ENCODE measurements around the gene TWF2. TPM values are rescaled to one million over a fixed set of nuclear protein-coding genes. Genes with fewer than 3 reads are reported as not detected.

The TWF2 gene
- total and polyA plus RNA-seq, 10 of the 15 experiments (the other 5 are each of a cell fraction or from before 2014, with no cell fraction given) = 0.16 to 106 (median 68.5) TPM

DNA sequence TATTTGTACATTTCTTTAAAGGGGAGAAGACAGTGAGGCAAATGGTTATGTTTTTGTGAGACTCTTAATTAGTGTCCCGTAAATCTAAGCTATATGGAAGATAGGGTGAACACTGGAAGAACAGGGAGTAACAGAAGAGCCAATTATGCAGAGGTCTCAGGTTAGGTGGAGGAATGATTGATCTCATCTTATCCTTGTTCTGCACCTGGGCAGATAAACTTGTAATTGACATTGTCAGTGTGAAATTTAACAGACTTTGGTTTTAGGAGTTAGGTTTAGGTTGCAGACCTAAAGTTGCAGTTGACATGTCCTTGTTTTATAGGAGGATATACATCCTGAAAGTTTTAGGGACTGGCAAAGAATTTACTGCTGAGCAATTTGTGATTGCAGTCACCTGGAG is 3.1 kb upstream of the TWF2 start:
- Histone ChIP-seq H3K9me3 (replicated peaks; ENCODE audit: control insufficient read depth, insufficient read depth, low read length) (no peaks in the 10 kb centered on the region; the same call in 2 of the 3 replicates), H3K79me2 (ENCODE audit: control insufficient read depth, insufficient read depth, low read length) (peaks cover 33% of the 10 kb centered on the region), H3K4me3 (no peak overlapping the region), H3K4me2 (ENCODE audit: control insufficient read depth, insufficient read depth) (no peak overlapping the region), H2AFZ (ENCODE audit: control insufficient read depth, low read depth, low read length) (no peak overlapping the region), H4K20me1 (ENCODE audit: control insufficient read depth, insufficient read depth) (no peaks in the 10 kb centered on the region), H3K27ac (ENCODE audit: control insufficient read depth, insufficient read depth) (no peak overlapping the region; the same call in 1 of the 2 replicates), H3K36me3 (ENCODE audit: control insufficient read depth in 2 of 2, insufficient read depth in 2 of 2, low read length in 1 of 2) (peaks cover 0 to 2% of the 10 kb centered on the region in 2 experiments; a peak in 1 of 4 replicates), H3K9ac (ENCODE audit: control insufficient read depth, insufficient read depth, low read length) (no peak overlapping the region), H3K27me3 (replicated peaks in 1 of 2; ENCODE audit: control insufficient read depth in 2 of 2, insufficient read depth in 2 of 2, low read length in 1 of 2) (no peaks in the 10 kb centered on the region), H3K4me1 (ENCODE audit: control insufficient read depth, insufficient read depth, low read length) (peaks cover 60% of the 10 kb centered on the region)
- ATAC-seq (no peak), DNase-seq (ENCODE audit: low read depth, low spot score) (no peak), FAIRE-seq (no peak)
- intact Hi-C loops (cut with micrococcal nuclease; ENCODE audit: unreplicated experiment) (no loop called here), in situ Hi-C loops (cut with MboI) (no loop called here)
- ChIA-PET RAD21 (ENCODE audit: unreplicated experiment) (interaction anchor here (0.7 to 1.5 kb wide), 3 partner anchors 9 to 96 kb away, joined by 3 read pairs; no protein-coding TSS in a partner anchor), POLR2A (interaction anchor here (1.0 to 7.2 kb wide), 3 partner anchors 11 to 35 kb away, joined by 3 to 49 read pairs (median 43); partner anchors contain the start of gene TLR9), SMC1A (ENCODE audit: uncharacterized antibody, unreplicated experiment) (interaction anchor here (0.7 to 7.4 kb wide), 6 partner anchors 10 to 42 kb away, joined by 3 to 62 read pairs (median 6); partner anchors contain the start of gene WDR82), CTCF (interaction anchor here (1.0 to 7.5 kb wide), 5 partner anchors 10 to 98 kb away, joined by 5 to 87 read pairs (median 11); partner anchors contain the start of gene WDR82)
- TF ChIP-seq NR2F1 (conservative IDR thresholded peaks at IDR 0.05) (no peak), STAT3 (IDR thresholded peaks at IDR 0.05; ENCODE audit: low read depth, low read length) (no peak), CHD1 (IDR thresholded peaks at IDR 0.05; ENCODE audit: low read depth, low read length) (no peak), ZNF384 (IDR thresholded peaks at IDR 0.05; ENCODE audit: borderline replicate concordance, low read depth, low read length) (no peak), SMAD5 (IDR thresholded peaks at IDR 0.05; ENCODE audit: low read depth) (no peak), SPI1 (IDR thresholded peaks at IDR 0.05; ENCODE audit: borderline replicate concordance, insufficient read depth, low read depth, low read length) (no peak), PAX8 (IDR thresholded peaks at IDR 0.05) (no peak), HDAC2 (IDR thresholded peaks at IDR 0.05) (no peak), BCL11A (IDR thresholded peaks at IDR 0.05; ENCODE audit: low read depth, low read length) (no peak), SREBF2 (IDR thresholded peaks at IDR 0.05; ENCODE audit: low read length) (no peak), ZSCAN29 (IDR thresholded peaks at IDR 0.05) (no peak), HDGF (IDR thresholded peaks at IDR 0.05) (no peak), EZH2 (IDR thresholded peaks at IDR 0.05; ENCODE audit: borderline replicate concordance, control insufficient read depth, low read depth, low read length) (no peak)
- TF ChIP-seq, protein P1, sequence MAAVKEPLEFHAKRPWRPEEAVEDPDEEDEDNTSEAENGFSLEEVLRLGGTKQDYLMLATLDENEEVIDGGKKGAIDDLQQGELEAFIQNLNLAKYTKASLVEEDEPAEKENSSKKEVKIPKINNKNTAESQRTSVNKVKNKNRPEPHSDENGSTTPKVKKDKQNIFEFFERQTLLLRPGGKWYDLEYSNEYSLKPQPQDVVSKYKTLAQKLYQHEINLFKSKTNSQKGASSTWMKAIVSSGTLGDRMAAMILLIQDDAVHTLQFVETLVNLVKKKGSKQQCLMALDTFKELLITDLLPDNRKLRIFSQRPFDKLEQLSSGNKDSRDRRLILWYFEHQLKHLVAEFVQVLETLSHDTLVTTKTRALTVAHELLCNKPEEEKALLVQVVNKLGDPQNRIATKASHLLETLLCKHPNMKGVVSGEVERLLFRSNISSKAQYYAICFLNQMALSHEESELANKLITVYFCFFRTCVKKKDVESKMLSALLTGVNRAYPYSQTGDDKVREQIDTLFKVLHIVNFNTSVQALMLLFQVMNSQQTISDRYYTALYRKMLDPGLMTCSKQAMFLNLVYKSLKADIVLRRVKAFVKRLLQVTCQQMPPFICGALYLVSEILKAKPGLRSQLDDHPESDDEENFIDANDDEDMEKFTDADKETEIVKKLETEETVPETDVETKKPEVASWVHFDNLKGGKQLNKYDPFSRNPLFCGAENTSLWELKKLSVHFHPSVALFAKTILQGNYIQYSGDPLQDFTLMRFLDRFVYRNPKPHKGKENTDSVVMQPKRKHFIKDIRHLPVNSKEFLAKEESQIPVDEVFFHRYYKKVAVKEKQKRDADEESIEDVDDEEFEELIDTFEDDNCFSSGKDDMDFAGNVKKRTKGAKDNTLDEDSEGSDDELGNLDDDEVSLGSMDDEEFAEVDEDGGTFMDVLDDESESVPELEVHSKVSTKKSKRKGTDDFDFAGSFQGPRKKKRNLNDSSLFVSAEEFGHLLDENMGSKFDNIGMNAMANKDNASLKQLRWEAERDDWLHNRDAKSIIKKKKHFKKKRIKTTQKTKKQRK (IDR thresholded peaks at IDR 0.05; ENCODE audit: low read depth, low read length) = no peak
- TF ChIP-seq, protein P2, sequence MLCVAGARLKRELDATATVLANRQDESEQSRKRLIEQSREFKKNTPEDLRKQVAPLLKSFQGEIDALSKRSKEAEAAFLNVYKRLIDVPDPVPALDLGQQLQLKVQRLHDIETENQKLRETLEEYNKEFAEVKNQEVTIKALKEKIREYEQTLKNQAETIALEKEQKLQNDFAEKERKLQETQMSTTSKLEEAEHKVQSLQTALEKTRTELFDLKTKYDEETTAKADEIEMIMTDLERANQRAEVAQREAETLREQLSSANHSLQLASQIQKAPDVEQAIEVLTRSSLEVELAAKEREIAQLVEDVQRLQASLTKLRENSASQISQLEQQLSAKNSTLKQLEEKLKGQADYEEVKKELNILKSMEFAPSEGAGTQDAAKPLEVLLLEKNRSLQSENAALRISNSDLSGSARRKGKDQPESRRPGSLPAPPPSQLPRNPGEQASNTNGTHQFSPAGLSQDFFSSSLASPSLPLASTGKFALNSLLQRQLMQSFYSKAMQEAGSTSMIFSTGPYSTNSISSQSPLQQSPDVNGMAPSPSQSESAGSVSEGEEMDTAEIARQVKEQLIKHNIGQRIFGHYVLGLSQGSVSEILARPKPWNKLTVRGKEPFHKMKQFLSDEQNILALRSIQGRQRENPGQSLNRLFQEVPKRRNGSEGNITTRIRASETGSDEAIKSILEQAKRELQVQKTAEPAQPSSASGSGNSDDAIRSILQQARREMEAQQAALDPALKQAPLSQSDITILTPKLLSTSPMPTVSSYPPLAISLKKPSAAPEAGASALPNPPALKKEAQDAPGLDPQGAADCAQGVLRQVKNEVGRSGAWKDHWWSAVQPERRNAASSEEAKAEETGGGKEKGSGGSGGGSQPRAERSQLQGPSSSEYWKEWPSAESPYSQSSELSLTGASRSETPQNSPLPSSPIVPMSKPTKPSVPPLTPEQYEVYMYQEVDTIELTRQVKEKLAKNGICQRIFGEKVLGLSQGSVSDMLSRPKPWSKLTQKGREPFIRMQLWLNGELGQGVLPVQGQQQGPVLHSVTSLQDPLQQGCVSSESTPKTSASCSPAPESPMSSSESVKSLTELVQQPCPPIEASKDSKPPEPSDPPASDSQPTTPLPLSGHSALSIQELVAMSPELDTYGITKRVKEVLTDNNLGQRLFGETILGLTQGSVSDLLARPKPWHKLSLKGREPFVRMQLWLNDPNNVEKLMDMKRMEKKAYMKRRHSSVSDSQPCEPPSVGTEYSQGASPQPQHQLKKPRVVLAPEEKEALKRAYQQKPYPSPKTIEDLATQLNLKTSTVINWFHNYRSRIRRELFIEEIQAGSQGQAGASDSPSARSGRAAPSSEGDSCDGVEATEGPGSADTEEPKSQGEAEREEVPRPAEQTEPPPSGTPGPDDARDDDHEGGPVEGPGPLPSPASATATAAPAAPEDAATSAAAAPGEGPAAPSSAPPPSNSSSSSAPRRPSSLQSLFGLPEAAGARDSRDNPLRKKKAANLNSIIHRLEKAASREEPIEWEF (IDR thresholded peaks at IDR 0.05; ENCODE audit: insufficient replicate concordance, low read depth, low read length) = no peak
- WGBS (ENCODE audit: insufficient coverage, insufficient replicate concordance, low lambda C conversion rate, missing lambda C conversion rate) = 89% methylated on average over 1 of the region's 1 CpG
- BruUV-seq (replicated peaks) = no TSS peak

Measured in GM12878 (cell line).